K562 (cell line): ENCODE results near the gene TMEM271. TPM values are rescaled to one million over a fixed set of nuclear protein-coding genes. Genes with fewer than 3 reads are reported as not detected.
A peak's percentile ranks its signal among the peaks of the same experiment; 100 is the strongest.

ENCODE experiments used
- ATAC-seq: fragments of 200-7000 bp; cut with Tn5 transposase; 3 replicates; pipeline ENCODE4 v1.9.1; 2020; ENCODE audit warnings: moderate library complexity
- BruUV-seq: library from RNA; stranded (reverse); fragments of 400-500 nt; replicated peaks from 2 replicates; lab custom pipeline; 2021; lab: Mats Ljungman, UMichigan
- CTCF ChIA-PET: fragments of 300-600 bp; formaldehyde crosslinking; extraction: SDS; loops from one replicate; lab custom pipeline; 2021; ENCODE audit warnings: low intra/inter-chr PET ratio; lab: Yijun Ruan, JAX
- POLR2A ChIA-PET: fragments of 300-600, 350-650 bp; sonication (Branson Sonifier 250); formaldehyde crosslinking; extraction: SDS; loops from one replicate; lab custom pipeline; 2021; ENCODE audit warnings: antibody characterized with exemption, inconsistent platforms; lab: Yijun Ruan, JAX
- DNase-seq, 4 experiments: peaks; one replicate each; pipeline versions ENCODE4 v3.0.0 to v3.0.0-alpha.2; 2011 to 2018; ENCODE audit warnings: low spot score in 3 of 4, mixed read lengths in 3 of 4; ENCODE audit errors: extremely low read depth in 1 of 4
- FAIRE-seq: peaks from 2 replicates; lab custom pipeline; 2011; peaks lifted over from hg19 to GRCh38; lab: Jason Lieb, UNC
- H2AFZ ChIP-seq: 2 replicates; pipeline ENCODE4 v1.6.0; 2011; ENCODE audit warnings: low read depth, low read length, control low read depth, inconsistent platforms
- H3K27ac ChIP-seq: fragments of 200-600 bp; 3 replicates; pipeline ENCODE4 v1.8.0; 2011; ENCODE audit warnings: low read depth, mild to moderate bottlenecking, control low read depth, inconsistent platforms, low read length, moderate library complexity, mixed read lengths; ENCODE audit errors: extremely low read depth
- H3K27me3 ChIP-seq, 2 experiments: fragments of 300-600 bp in 1 of 2; 2 replicates in 1 of 2; 3 replicates in 1 of 2; pipeline versions ENCODE4 v1.6.0 to v1.8.0; 2011; ENCODE audit warnings: inconsistent platforms in 2 of 2, low read length in 2 of 2, mild to moderate bottlenecking in 1 of 2, mixed read lengths in 1 of 2, moderate library complexity in 1 of 2; ENCODE audit not compliant: control insufficient read depth in 2 of 2, insufficient read depth in 2 of 2
- H3K36me3 ChIP-seq: fragments of 300-600 bp; 3 replicates; pipeline ENCODE4 v1.8.0; 2011; ENCODE audit warnings: mild to moderate bottlenecking, low read length, inconsistent platforms; ENCODE audit not compliant: control insufficient read depth, insufficient read depth
- H3K4me1 ChIP-seq, 2 experiments: fragments of 200-600 bp in 1 of 2; replicated peaks in 1 of 2; 2 replicates in 1 of 2; 3 replicates in 1 of 2; pipeline versions ENCODE4 v1.5.1 to v1.8.0; 2011; ENCODE audit warnings: inconsistent platforms in 2 of 2, low read length in 2 of 2, mild to moderate bottlenecking in 1 of 2, mixed read lengths in 1 of 2, moderate library complexity in 1 of 2; ENCODE audit not compliant: control insufficient read depth in 2 of 2, insufficient read depth in 2 of 2
- H3K4me2 ChIP-seq: 2 replicates; pipeline ENCODE4 v1.6.1; 2011; ENCODE audit warnings: low read length, control low read depth, inconsistent platforms, mixed read lengths; ENCODE audit not compliant: insufficient read depth
- H3K4me3 ChIP-seq: fragments of 200-600 bp; sonication (generic), shearing (Covaris generic); 2 replicates; pipeline ENCODE4 v1.5.1; 2016; ENCODE audit warnings: control low read depth, inconsistent platforms
- H3K79me2 ChIP-seq: fragments of 200-600 bp; 3 replicates; pipeline ENCODE4 v1.8.0; 2011; ENCODE audit warnings: low read length, inconsistent platforms; ENCODE audit not compliant: control insufficient read depth, insufficient read depth
- H3K9ac ChIP-seq, 2 experiments: 2 replicates each; pipeline versions ENCODE4 v1.6.0 to v1.6.1; 2011; ENCODE audit warnings: low read depth in 2 of 2, low read length in 2 of 2, control low read depth in 1 of 2, inconsistent platforms in 1 of 2, mild to moderate bottlenecking in 1 of 2, mixed read lengths in 1 of 2; ENCODE audit not compliant: insufficient read depth in 1 of 2
- H3K9me1 ChIP-seq: one replicate; pipeline ENCODE4 v1.6.0; 2011; ENCODE audit warnings: inconsistent platforms, mild to moderate bottlenecking, low read length, moderate library complexity; ENCODE audit not compliant: control insufficient read depth, insufficient read depth
- H3K9me3 ChIP-seq: replicated peaks from 2 replicates; pipeline ENCODE4 v1.5.1; 2011; ENCODE audit warnings: low read depth, low read length, inconsistent platforms; ENCODE audit not compliant: control insufficient read depth, insufficient read depth
- H4K20me1 ChIP-seq: replicated peaks from 2 replicates; pipeline ENCODE4 v1.6.1; 2011; ENCODE audit warnings: low read length, inconsistent platforms, mixed read lengths; ENCODE audit not compliant: control insufficient read depth, insufficient read depth
- DNMT1 ChIP-seq: fragments of 450-650 bp; IDR thresholded peaks from 2 replicates; pipeline ENCODE4 v1.6.1; 2016; ENCODE audit warnings: antibody characterized with exemption, mild to moderate bottlenecking
- POLR2G ChIP-seq: fragments of 200-400 bp; formaldehyde crosslinking; IDR thresholded peaks from 2 replicates; pipeline ENCODE4 v1.6.1; 2017; ENCODE audit warnings: low read depth, mild to moderate bottlenecking, antibody characterized with exemption, low read length, moderate library complexity
- USF2 ChIP-seq: sonication (generic); formaldehyde crosslinking; IDR thresholded peaks from 2 replicates; pipeline ENCODE4 v1.5.0; 2020; ENCODE audit warnings: missing genetic modification reagents
- ZKSCAN8 ChIP-seq: fragments of 200-800 bp; sonication (Bioruptor generic); IDR thresholded peaks from 2 replicates; pipeline ENCODE4 v1.6.1; 2016; ENCODE audit warnings: missing genetic modification characterization, missing compliant biosample characterization
- WGBS: fragments of 100-300 bp; shearing (Covaris generic); methylation state at CpG from one replicate; pipeline ENCODE4 v1.1.6; 2016; ENCODE audit warnings: low coverage, mixed read lengths; ENCODE audit not compliant: insufficient coverage; ENCODE audit errors: missing lambda C conversion rate; 5-methylcytosine and 5-hydroxymethylcytosine counted together
- in situ Hi-C: fragments of 300-500 bp; cut with MboI; formaldehyde crosslinking; loops from 4 replicates; pipeline ENCODE4 v1.15.0; 2018; ENCODE audit warnings: inconsistent platforms, mixed read lengths
- intact Hi-C: fragments of 100-400 bp; cut with micrococcal nuclease; formaldehyde crosslinking; loops from 2 replicates; pipeline ENCODE4 v1.14.2; 2022
- polyA plus RNA-seq, 8 experiments: library from polyadenylated mRNA; depleted of rRNA in 4 of 8; stranded (reverse) in 5 of 8; unstranded in 3 of 8; fragments of >200 nt; fragmentation: Nextera tagmentation in 2 of 8; fragmentation: Illumina TruSeq in 1 of 8; extraction: Ambion mirVana in 2 of 8; extraction: Trizol in 1 of 8; gene quantifications; 2 replicates each; pipeline versions ENCODE4 v1.2.1 to v1.2.3, GENCODE V29; 2011 to 2014; ENCODE audit warnings: inconsistent platforms in 1 of 8, missing spikeins in 1 of 8
- total RNA-seq, 7 experiments: library from RNA; depleted of rRNA in 6 of 7; stranded (reverse); fragments of >200 nt in 6 of 7; fragmentation: Illumina TruSeq in 2 of 7; extraction: Trizol in 2 of 7; gene quantifications; 2 replicates each; pipeline versions ENCODE4 v1.2.1 to v1.2.3, GENCODE V29; 2011 to 2021; ENCODE audit warnings: low replicate concordance in 1 of 7

The TMEM271 gene
- total and polyA plus RNA-seq, 9 of the 15 experiments (the other 6 are each of a cell fraction or from before 2014, with no cell fraction given), result not detected

- Histone ChIP-seq H4K20me1 (no peaks in the 10 kb centered on the region), H3K4me1 (peaks cover 0 to 3% of the 10 kb centered on the region in 2 experiments; a peak in 1 of 5 replicates), H2AFZ (no peak overlapping the region), H3K9me3 (peaks cover 2% of the 10 kb centered on the region; the same call in 1 of the 2 replicates), H3K4me3 (no peak overlapping the region), H3K36me3 (peaks cover 82% of the 10 kb centered on the region; the same call in 2 of the 3 replicates), H3K4me2 (no peak overlapping the region), H3K27me3 (no peaks in the 10 kb centered on the region), H3K9me1 (no peaks in the 10 kb centered on the region), H3K9ac (no peak overlapping the region), H3K79me2 (no peaks in the 10 kb centered on the region), H3K27ac (no peak overlapping the region)
- BruUV-seq, result no TSS peak
- DNase-seq (no peak), FAIRE-seq (no peak), ATAC-seq (no peak)
- 97% methylated on average over 14 of the region's 22 CpGs for WGBS
- ChIA-PET POLR2A (interaction anchor here (1.4 kb wide), 1 partner anchor 23 kb away, joined by 5 read pairs; no protein-coding TSS in a partner anchor), CTCF (no interaction called here)
- in situ Hi-C loops, result no loop called here
- intact Hi-C loops, result no loop called here
- TF ChIP-seq DNMT1, result no peak
- TF ChIP-seq POLR2G, result 0 out of 2 replicates have a peak, but pooled peaks have one; percentile 32
- TF ChIP-seq ZKSCAN8 (CRISPR knock-in tag), result no peak
- no peak for TF ChIP-seq USF2 (CRISPR knock-in tag)
Measured at GRCh38 chr4:526189-526909, 49.7 kb downstream of the TMEM271 start.
